ENCODE measurements around the gene TEDC2.
A peak's percentile ranks its signal among the peaks of the same experiment; 100 is the strongest.

The TEDC2 gene

DNA sequence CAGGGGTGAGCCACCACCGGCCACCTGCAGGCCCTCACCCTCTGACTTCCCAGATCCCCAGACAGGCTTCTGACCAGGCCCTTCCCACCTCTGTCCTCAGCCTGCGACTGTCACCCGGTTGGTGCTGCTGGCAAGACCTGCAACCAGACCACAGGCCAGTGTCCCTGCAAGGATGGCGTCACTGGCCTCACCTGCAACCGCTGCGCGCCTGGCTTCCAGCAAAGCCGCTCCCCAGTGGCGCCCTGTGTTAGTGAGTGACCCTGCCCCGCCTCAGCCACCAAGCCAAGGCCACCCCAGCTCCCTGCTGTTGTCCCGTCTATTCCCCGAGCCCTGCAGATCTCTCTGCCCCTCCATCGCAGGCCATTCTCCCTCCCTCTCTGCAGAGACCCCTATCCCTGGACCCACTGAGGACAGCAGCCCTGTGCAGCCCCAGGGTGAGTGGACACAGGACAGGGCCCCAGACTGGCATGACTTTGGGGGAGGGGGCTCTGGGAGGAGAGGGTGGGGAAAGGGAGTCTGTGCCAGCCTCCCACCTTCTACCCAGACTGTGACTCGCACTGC is 13.1 kb downstream of the TEDC2 start:
- no peak for DNase-seq (ENCODE audit: extremely low read depth, low read depth)
- TF ChIP-seq, protein P1, sequence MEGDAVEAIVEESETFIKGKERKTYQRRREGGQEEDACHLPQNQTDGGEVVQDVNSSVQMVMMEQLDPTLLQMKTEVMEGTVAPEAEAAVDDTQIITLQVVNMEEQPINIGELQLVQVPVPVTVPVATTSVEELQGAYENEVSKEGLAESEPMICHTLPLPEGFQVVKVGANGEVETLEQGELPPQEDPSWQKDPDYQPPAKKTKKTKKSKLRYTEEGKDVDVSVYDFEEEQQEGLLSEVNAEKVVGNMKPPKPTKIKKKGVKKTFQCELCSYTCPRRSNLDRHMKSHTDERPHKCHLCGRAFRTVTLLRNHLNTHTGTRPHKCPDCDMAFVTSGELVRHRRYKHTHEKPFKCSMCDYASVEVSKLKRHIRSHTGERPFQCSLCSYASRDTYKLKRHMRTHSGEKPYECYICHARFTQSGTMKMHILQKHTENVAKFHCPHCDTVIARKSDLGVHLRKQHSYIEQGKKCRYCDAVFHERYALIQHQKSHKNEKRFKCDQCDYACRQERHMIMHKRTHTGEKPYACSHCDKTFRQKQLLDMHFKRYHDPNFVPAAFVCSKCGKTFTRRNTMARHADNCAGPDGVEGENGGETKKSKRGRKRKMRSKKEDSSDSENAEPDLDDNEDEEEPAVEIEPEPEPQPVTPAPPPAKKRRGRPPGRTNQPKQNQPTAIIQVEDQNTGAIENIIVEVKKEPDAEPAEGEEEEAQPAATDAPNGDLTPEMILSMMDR (IDR thresholded peaks at IDR 0.05; ENCODE audit: low read depth, low read length, missing control alignments) = no peak
- H3K4me3 ChIP-seq (replicated peaks; ENCODE audit: low read depth, low read length) = peak overlapping the region; percentile 36

DNA sequence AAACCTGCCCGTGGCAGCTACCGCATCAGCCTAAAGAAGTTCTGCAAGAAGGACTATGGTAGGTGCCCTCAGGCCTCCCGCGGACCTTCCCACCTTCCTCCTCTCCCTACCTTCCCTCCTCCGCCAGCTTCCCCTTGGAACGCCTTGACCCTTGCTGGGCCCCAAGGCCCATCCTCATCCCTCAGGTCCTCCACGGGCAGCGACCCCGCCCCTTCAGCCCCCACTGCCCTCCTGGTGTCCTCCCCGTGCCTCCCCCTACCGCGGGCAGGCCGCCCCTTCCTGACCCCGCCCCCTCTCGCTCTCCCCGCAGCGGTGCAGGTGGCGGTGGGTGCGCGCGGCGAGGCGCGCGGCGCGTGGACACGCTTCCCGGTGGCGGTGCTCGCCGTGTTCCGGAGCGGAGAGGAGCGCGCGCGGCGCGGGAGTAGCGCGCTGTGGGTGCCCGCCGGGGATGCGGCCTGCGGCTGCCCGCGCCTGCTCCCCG is 13.6 kb downstream of the TEDC2 start:
- no peak for DNase-seq (ENCODE audit: extremely low read depth, low read depth)
- TF ChIP-seq, protein P1 (IDR thresholded peaks at IDR 0.05; ENCODE audit: low read depth, low read length, missing control alignments) = no peak
- peak overlapping the region; percentile 36 for H3K4me3 ChIP-seq (replicated peaks; ENCODE audit: low read depth, low read length)

DNA sequence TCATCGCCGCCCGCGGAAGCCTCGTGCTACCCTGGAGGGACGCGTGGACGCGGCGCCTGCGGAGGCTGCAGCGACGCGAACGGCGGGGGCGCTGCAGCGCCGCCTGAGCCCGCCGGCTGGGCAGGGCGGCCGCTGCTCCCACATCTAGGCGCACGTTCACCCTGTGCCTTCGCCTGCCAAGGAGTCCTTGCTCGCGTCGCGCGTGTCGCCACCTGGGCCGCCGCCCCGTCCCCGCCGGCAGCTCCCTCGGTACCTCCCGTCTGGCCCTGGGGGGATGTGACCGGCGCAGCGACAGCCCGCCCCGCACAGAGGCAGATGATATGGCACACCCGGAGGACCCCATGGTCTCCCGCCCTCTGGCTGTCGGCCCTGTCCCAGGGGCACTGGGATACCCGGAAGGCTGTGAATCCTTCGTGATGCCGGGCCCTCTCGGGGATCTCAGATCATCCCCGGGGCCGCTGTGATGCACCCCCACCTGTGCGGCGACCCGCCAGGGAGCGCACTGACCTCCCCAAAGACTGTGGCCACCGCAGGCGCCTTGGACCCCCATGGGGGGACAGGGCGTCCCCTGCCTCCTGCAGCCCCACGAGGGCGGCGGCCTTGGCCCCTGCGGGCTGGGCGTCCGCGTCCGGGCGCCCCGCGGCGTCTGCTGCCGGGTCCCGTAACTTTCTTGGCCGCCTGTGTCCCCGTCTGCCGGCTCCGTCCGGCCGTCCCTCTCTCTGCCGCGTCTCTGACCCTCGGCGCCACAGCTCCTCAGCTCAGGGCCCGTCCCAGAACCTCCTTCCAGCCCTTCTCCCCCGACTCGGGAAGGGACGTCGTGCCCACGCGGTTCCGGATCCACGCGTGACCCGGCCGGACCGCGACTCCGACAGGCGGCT is 14.3 kb downstream of the TEDC2 start:
- TF ChIP-seq, protein P1 (IDR thresholded peaks at IDR 0.05; ENCODE audit: low read depth, low read length, missing control alignments) = no peak
- peak overlapping the region; percentile 85 for H3K4me3 ChIP-seq (replicated peaks; ENCODE audit: low read depth, low read length)
- DNase-seq (ENCODE audit: extremely low read depth, low read depth) = no peak

DNA sequence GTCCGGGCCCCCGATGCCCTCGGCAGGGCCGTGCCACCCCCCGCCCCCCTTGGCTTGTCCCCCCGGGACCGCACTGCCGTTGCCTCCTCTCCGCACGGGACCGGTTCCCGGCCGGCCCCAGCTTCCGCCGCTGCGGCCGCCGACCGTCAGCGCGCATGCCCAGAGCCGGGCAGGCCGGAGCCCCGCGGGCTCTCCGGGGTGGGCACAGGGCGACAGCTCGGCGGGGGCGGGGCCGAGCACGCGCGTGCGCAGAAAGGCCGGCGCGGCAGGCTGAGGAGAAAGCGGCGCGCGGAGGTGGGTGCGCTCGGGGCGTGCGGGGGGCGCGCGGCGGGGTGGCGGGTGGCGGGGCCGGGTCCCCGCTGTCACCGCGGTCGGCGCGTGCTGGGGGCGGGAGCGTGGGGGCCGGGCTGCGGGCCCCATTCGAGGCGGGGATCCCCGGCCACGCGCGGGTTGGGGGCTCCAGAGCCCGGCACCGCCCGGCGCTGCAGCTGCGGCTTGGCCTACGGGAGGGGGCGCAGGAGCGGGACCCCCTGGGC is 15.0 kb downstream of the TEDC2 start, which contains the start of gene TBC1D24:
TBC1D24 (plus strand) TSS at position 251 of the 536 bp plus-strand sequence. CDS start 21,022 bp downstream, outside the sequence.
- DNase-seq (ENCODE audit: extremely low read depth, low read depth) = no peak
- TF ChIP-seq, protein P1 (IDR thresholded peaks at IDR 0.05; ENCODE audit: low read depth, low read length, missing control alignments) = no peak
- peak within 1 kb of the TSS; percentile 85 for H3K4me3 ChIP-seq (replicated peaks; ENCODE audit: low read depth, low read length)

DNA sequence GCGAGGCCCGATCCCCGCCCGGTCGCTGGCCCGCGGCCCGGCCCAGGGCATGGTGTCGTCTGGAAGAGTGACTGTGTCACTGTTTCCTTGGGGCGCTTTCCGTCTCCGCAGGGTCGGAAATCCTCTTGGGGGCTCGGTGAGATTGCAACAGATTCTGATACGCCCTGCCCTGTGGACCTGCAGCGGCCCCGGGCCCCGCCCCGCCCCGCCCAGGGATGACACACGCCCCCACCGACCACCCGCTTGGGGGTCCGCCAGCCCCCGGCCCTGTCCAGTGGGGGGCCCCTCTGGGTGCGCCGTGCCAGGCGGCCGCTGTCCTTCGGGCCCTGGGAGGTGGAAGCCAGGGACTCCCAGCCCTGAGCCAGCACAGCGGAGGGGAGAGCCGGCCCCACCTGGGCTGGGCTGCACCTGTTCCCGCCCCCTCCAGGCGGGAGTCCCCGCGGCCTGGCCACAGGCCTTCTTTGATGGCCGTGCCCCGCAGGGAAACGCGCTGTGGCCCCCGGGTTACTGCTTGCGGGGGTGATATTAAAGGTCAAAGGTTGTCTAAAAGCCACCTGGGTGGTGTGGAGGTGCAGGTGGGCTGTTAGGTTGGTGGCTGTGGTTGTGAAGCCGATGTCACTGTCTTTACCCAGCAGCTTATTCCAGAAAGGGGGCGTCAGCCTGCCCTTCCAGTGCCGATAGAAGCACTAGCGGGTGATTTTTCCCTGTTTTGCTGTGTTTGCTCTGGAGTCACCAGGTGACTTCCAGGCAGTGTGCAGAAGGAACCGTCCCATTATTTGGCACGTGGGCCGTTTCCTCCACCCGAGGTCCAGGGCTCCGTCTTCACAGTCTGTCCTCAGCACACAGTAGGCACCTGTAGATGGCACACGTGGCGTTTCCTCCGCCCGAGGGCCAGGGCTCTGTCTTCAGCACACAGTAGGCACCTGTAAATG is 15.8 kb downstream of the TEDC2 start:
- TF ChIP-seq, protein P1 (IDR thresholded peaks at IDR 0.05; ENCODE audit: low read depth, low read length, missing control alignments) = no peak
- no peak for DNase-seq (ENCODE audit: extremely low read depth, low read depth)
- H3K4me3 ChIP-seq (replicated peaks; ENCODE audit: low read depth, low read length) = peak overlapping the region; percentile 85

DNA sequence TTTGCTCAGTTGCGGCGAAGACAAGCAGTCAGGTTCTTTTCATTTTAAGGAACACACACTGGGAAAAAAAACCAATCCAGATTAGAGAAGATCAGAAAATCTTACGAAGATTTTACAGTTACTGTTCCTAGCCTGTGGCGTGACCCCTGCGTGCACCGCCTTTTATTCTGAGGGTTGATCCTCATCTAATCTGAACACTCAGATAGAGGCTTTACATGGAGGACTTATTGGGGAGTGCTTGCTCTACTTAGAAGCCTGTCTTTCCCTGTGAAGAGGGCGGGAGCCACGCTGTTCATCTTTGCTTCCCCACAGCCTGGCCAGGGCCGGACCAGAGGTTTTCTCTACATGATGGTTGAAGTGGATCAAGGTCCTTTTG is 16.4 kb downstream of the TEDC2 start:
- DNase-seq (ENCODE audit: extremely low read depth, low read depth) = no peak
- peak overlapping the region; percentile 85 for H3K4me3 ChIP-seq (replicated peaks; ENCODE audit: low read depth, low read length)
- TF ChIP-seq, protein P1 (IDR thresholded peaks at IDR 0.05; ENCODE audit: low read depth, low read length, missing control alignments) = no peak
